HEK293T (cell line): ENCODE data around the gene OPCML.

ENCODE experiments used
- ARNT ChIP-seq: fragments of 450-650 bp; IDR thresholded peaks from 2 replicates; pipeline ENCODE4 v1.6.1; 2017; ENCODE audit warnings: mild to moderate bottlenecking
- BHLHE40 ChIP-seq: fragments of 450-650 bp; IDR thresholded peaks from 2 replicates; pipeline ENCODE4 v1.6.1; 2016; ENCODE audit warnings: mild to moderate bottlenecking, moderate library complexity, borderline replicate concordance
- CTBP1 ChIP-seq: fragments of 450-650 bp; IDR thresholded peaks from 2 replicates; pipeline ENCODE4 v1.6.1; 2016; ENCODE audit warnings: borderline replicate concordance
- ELF4 ChIP-seq: fragments of 450-650 bp; IDR thresholded peaks from 2 replicates; pipeline ENCODE4 v1.6.1; 2017; ENCODE audit warnings: antibody characterized with exemption
- FOXK2 ChIP-seq: fragments of 450-650 bp; IDR thresholded peaks from 2 replicates; pipeline ENCODE4 v1.6.1; 2016; ENCODE audit warnings: mild to moderate bottlenecking
- HDGF ChIP-seq: fragments of 450-650 bp; IDR thresholded peaks from 2 replicates; pipeline ENCODE4 v1.6.1; 2017; ENCODE audit warnings: antibody characterized with exemption, borderline replicate concordance
- L3MBTL2 ChIP-seq: fragments of 450-650 bp; conservative IDR thresholded peaks from 2 replicates; pipeline ENCODE4 v1.6.1; 2016; ENCODE audit warnings: mild to moderate bottlenecking
- PKNOX1 ChIP-seq: fragments of 450-650 bp; IDR thresholded peaks from 2 replicates; pipeline ENCODE4 v1.6.1; 2016
- SP1 ChIP-seq: fragments of 450-650 bp; IDR thresholded peaks from 2 replicates; pipeline ENCODE4 v1.6.1; 2017
- SUZ12 ChIP-seq: fragments of 450-650 bp; IDR thresholded peaks from 2 replicates; pipeline ENCODE4 v1.6.1; 2016; ENCODE audit warnings: mild to moderate bottlenecking
- TARDBP ChIP-seq: fragments of 450-650 bp; IDR thresholded peaks from 2 replicates; pipeline ENCODE4 v1.6.1; 2016
- ZNF384 ChIP-seq: fragments of 450-650 bp; IDR thresholded peaks from 2 replicates; pipeline ENCODE4 v1.6.1; 2016

GRCh38 chr11:133271871-133272776 lies 260.2 kb downstream of the OPCML start:
- TF ChIP-seq TARDBP (no peak), BHLHE40 (no peak), SP1 (no peak), SUZ12 (no peak), FOXK2 (no peak), CTBP1 (no peak), ARNT (no peak), HDGF (no peak), ZNF384 (no peak), ELF4 (no peak), PKNOX1 (no peak), L3MBTL2 (no peak)
